Measurements from ENCODE around the gene SIAE.

DNA sequence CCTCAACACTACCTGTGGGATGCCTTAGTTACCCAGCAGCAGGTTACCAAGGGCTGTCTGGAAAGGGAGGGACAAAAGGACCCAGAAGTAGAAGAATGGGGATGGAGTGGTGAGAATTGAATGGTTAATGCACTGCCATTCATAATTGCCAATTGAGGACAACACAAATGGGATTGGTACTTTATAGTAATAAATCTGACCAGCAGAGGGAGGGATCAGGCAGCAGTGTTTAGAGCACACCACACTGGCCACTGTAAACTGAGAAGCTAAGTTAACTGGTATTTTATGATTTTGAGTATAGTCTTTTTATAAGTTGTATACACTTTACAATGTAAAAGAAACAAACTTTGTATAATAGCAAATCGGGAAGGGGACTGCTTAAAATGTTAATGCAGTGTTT, 40.2 kb downstream of the SIAE start:
- TF ChIP-seq JUND (IDR thresholded peaks at IDR 0.05) (no peak), EP300 (IDR thresholded peaks at IDR 0.05; ENCODE audit: borderline replicate concordance in 1 of 2, low read depth in 1 of 2, low read length in 1 of 2) (no peak), POLR2AphosphoS5 (IDR thresholded peaks at IDR 0.05; ENCODE audit: low read depth, low read length) (no peak), YY1 (IDR thresholded peaks at IDR 0.05; ENCODE audit: low read depth) (no peak), EZH2phosphoT487 (IDR thresholded peaks at IDR 0.05; ENCODE audit: borderline replicate concordance, low read depth) (no peak), RAD21 (IDR thresholded peaks at IDR 0.05; ENCODE audit: low read length) (0 out of 2 replicates have a peak, but pooled peaks have one; percentile 5), RCOR1 (IDR thresholded peaks at IDR 0.05; ENCODE audit: low read length) (no peak), MXI1 (IDR thresholded peaks at IDR 0.05; ENCODE audit: low read depth, low read length) (no peak), TAF1 (IDR thresholded peaks at IDR 0.05; ENCODE audit: borderline replicate concordance, low read depth, low read length) (no peak)
- TF ChIP-seq, protein P1, sequence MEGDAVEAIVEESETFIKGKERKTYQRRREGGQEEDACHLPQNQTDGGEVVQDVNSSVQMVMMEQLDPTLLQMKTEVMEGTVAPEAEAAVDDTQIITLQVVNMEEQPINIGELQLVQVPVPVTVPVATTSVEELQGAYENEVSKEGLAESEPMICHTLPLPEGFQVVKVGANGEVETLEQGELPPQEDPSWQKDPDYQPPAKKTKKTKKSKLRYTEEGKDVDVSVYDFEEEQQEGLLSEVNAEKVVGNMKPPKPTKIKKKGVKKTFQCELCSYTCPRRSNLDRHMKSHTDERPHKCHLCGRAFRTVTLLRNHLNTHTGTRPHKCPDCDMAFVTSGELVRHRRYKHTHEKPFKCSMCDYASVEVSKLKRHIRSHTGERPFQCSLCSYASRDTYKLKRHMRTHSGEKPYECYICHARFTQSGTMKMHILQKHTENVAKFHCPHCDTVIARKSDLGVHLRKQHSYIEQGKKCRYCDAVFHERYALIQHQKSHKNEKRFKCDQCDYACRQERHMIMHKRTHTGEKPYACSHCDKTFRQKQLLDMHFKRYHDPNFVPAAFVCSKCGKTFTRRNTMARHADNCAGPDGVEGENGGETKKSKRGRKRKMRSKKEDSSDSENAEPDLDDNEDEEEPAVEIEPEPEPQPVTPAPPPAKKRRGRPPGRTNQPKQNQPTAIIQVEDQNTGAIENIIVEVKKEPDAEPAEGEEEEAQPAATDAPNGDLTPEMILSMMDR (IDR thresholded peaks at IDR 0.05) = peak; percentile 55
- TF ChIP-seq, protein P2, sequence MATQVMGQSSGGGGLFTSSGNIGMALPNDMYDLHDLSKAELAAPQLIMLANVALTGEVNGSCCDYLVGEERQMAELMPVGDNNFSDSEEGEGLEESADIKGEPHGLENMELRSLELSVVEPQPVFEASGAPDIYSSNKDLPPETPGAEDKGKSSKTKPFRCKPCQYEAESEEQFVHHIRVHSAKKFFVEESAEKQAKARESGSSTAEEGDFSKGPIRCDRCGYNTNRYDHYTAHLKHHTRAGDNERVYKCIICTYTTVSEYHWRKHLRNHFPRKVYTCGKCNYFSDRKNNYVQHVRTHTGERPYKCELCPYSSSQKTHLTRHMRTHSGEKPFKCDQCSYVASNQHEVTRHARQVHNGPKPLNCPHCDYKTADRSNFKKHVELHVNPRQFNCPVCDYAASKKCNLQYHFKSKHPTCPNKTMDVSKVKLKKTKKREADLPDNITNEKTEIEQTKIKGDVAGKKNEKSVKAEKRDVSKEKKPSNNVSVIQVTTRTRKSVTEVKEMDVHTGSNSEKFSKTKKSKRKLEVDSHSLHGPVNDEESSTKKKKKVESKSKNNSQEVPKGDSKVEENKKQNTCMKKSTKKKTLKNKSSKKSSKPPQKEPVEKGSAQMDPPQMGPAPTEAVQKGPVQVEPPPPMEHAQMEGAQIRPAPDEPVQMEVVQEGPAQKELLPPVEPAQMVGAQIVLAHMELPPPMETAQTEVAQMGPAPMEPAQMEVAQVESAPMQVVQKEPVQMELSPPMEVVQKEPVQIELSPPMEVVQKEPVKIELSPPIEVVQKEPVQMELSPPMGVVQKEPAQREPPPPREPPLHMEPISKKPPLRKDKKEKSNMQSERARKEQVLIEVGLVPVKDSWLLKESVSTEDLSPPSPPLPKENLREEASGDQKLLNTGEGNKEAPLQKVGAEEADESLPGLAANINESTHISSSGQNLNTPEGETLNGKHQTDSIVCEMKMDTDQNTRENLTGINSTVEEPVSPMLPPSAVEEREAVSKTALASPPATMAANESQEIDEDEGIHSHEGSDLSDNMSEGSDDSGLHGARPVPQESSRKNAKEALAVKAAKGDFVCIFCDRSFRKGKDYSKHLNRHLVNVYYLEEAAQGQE (IDR thresholded peaks at IDR 0.05; ENCODE audit: low read depth, low read length) = no peak

Measured in SK-N-SH (cell line).